PC-3 (cell line): ENCODE results near the gene STK39. TPM values are rescaled to one million over a fixed set of nuclear protein-coding genes. Genes with fewer than 3 reads are reported as not detected.
A peak's percentile ranks its signal among the peaks of the same experiment; 100 is the strongest.

Experiments used
- ATAC-seq: fragments of 200-7000 bp; cut with Tn5 transposase; 2 replicates; pipeline ENCODE4 v1.9.1; 2020; ENCODE audit warnings: mild to moderate bottlenecking, moderate library complexity
- Bru-seq: library from RNA; stranded (reverse); fragments of 400-500 nt; gene quantifications from one replicate; lab custom pipeline; 2021; lab: Mats Ljungman, UMichigan
- BruChase-seq, 2 experiments: library from RNA; stranded (reverse); fragments of 400-500 nt; gene quantifications; one replicate each; lab custom pipeline; 2021; lab: Mats Ljungman, UMichigan
- BruUV-seq: library from RNA; stranded (reverse); fragments of 400-500 nt; replicated peaks from 2 replicates; lab custom pipeline; 2021; lab: Mats Ljungman, UMichigan
- CTCF ChIA-PET: fragments of 300-600 bp; sonication (Branson Sonifier 250); formaldehyde crosslinking; loops from one replicate; lab custom pipeline; 2022; ENCODE audit warnings: antibody characterized with exemption; lab: Charles Lee
- POLR2A ChIA-PET: fragments of 300-600 bp; sonication (Branson Sonifier 250); formaldehyde crosslinking; loops from one replicate; lab custom pipeline; 2022; ENCODE audit warnings: antibody characterized with exemption; ENCODE audit not compliant: unreplicated experiment; lab: Charles Lee
- DNase-seq: peaks from one replicate; pipeline ENCODE4 v3.0.0-alpha.2; 2015
- H2AFZ ChIP-seq: fragments of 300-600 bp; sonication (generic); 2 replicates; pipeline ENCODE4 v1.6.0; 2016; ENCODE audit warnings: antibody characterized with exemption, low read length
- H3F3A ChIP-seq: fragments of 300-600 bp; sonication (generic); one replicate; pipeline ENCODE4 v1.6.0; 2017; ENCODE audit warnings: antibody characterized with exemption, low read length, control low read depth, mild to moderate bottlenecking; ENCODE audit not compliant: unreplicated experiment
- H3K27ac ChIP-seq: fragments of 300-600 bp; sonication (generic); 2 replicates; pipeline ENCODE4 v1.5.1; 2016; ENCODE audit warnings: mild to moderate bottlenecking, low read length
- H3K27me3 ChIP-seq: fragments of 300-600 bp; sonication (generic); 2 replicates; pipeline ENCODE4 v1.6.1; 2016; ENCODE audit warnings: low read length, mixed read lengths
- H3K36me3 ChIP-seq: fragments of 300-600 bp; sonication (generic); 2 replicates; pipeline ENCODE4 v1.6.1; 2016; ENCODE audit warnings: low read depth, mixed run types, low read length, mixed read lengths
- H3K4me1 ChIP-seq: fragments of 300-600 bp; sonication (generic); 2 replicates; pipeline ENCODE4 v1.5.1; 2016; ENCODE audit warnings: low read length; ENCODE audit not compliant: insufficient read depth
- H3K4me2 ChIP-seq: fragments of 300-600 bp; sonication (generic); 2 replicates; pipeline ENCODE4 v1.6.0; 2016; ENCODE audit warnings: low read length
- H3K4me3 ChIP-seq: fragments of 300-600 bp; sonication (generic); 2 replicates; pipeline ENCODE4 v1.5.1; 2016; ENCODE audit warnings: mild to moderate bottlenecking, low read length, mixed read lengths
- H3K79me2 ChIP-seq: fragments of 300-600 bp; sonication (generic); 2 replicates; pipeline ENCODE4 v1.6.1; 2017; ENCODE audit warnings: low read length, mixed read lengths
- H3K9ac ChIP-seq: fragments of 300-600 bp; sonication (generic); 2 replicates; pipeline ENCODE4 v1.6.0; 2016; ENCODE audit warnings: mild to moderate bottlenecking, low read length
- H3K9me2 ChIP-seq: fragments of 300-600 bp; sonication (generic); replicated peaks from 2 replicates; pipeline ENCODE4 v1.6.1; 2016; ENCODE audit warnings: mixed run types, low read length, mixed read lengths
- H3K9me3 ChIP-seq: fragments of 300-600 bp; sonication (generic); 2 replicates; pipeline ENCODE4 v1.6.1; 2016; ENCODE audit warnings: low read length, mixed read lengths
- H4K20me1 ChIP-seq: fragments of 300-600 bp; sonication (generic); 2 replicates; pipeline ENCODE4 v1.6.1; 2016; ENCODE audit warnings: low read length, mixed read lengths
- EZH2 ChIP-seq: fragments of 300-600 bp; sonication (generic); IDR thresholded peaks from one replicate; pipeline ENCODE4 v1.6.1; 2017; ENCODE audit warnings: antibody characterized with exemption, mild to moderate bottlenecking, low read length; ENCODE audit not compliant: unreplicated experiment
- EZH2phosphoT487 ChIP-seq: fragments of 300-600 bp; sonication (generic); IDR thresholded peaks from 2 replicates; pipeline ENCODE4 v1.6.1; 2018; ENCODE audit warnings: mild to moderate bottlenecking, antibody characterized with exemption, low read length, borderline replicate concordance
- intact Hi-C: fragments of 100-400 bp; cut with micrococcal nuclease; formaldehyde crosslinking; loops from 2 replicates; pipeline ENCODE4 v1.9.0; 2023
- long read RNA-seq: library from polyadenylated mRNA; unstranded; transcript quantifications from one replicate; pipeline ENCODE4 v2.0.0, GENCODE V29; 2021; ENCODE audit not compliant: unreplicated experiment
- total RNA-seq: library from RNA; depleted of rRNA; stranded (reverse); fragments of >200 nt; gene quantifications from 2 replicates; pipeline ENCODE4 v1.2.3, GENCODE V29; 2014; rRNA removed
- TF ChIP-seq, protein P1 (sequence below): fragments of 300-600 bp; sonication (generic); conservative IDR thresholded peaks from 2 replicates; pipeline ENCODE4 v1.5.1; 2017; ENCODE audit warnings: antibody characterized with exemption, low read depth, mild to moderate bottlenecking, low read length

STK39 gene
- 17.9 and 20.8 TPM in 2 replicates for total RNA-seq
- Bru-seq, nascent RNA: percentile 94 among the genes with signal in this experiment
- BruChase-seq, experiment 1, labeled RNA remaining after a 6-hour chase: percentile 79 among the genes with signal in this experiment
- BruChase-seq, experiment 2, labeled RNA remaining after a 2-hour chase: percentile 89 among the genes with signal in this experiment
- long read RNA-seq, transcript STK39-201 (18 exons, 3,820 nt): major isoform, 157 of 208 reads
- long read RNA-seq, partial matches to known transcripts: 11 of 208 reads
- long read RNA-seq, other reads (novel, unspliced or antisense): 40 of 208 reads

DNA sequence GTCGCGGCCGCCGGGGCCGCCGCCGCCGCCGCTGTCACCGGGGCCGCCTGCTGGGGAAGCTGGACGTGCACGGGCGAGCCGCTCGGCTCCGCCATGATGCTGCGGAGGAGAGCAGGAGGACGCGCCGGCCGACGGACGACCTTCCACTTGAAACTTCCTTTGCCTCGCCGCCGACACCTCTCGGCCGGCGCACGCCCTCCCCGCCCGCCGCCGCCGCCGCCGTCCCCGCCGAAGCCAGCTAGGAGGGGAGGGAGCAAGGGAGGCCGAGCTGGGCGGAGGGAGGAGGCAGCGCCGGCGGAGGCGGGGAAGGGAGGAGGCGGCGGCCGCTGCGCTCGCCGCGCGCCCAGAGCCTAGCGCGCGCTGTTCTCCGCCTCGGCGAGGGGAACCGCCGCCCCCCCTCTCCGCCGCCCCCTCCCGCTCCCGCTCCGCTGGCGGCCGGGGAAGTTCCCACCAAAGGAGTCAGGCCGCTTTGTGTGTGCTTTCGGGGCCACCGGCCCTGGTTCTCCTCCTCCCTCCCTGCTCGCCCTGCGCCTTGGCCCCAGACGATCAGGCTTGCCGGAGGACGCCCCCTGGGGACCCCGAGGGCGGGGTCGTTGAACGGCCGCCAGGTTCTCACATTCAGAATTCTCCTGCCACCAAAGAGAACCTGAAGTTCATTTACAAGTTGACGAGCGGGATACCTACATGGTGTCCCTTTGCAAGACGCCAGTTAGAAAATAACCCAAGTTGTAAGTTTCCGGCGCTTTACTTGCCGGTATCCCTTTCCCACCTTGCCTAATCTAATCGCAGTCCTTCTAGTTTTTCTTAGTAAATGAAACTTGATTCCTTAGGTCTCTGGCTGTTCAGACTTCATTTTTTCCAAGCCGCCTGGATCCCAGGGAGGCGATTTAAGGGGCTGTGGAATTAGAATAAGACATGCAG, at the start of gene STK39:
STK39 (minus strand) TSS at position 255 of the 921 bp plus-strand sequence; CDS start at position 95, 160 bp downstream.
- no peaks in the 10 kb centered on the region for H3K27me3 ChIP-seq
- 0 out of 2 replicates have a peak, but pooled peaks cover 8% of the 10 kb centered on the region for H4K20me1 ChIP-seq
- peaks cover 42% of the 10 kb centered on the region for H3K79me2 ChIP-seq
- DNase-seq: peak; percentile 80
- intact Hi-C loops: loop anchor here (5.0 kb wide), 3 partner anchors 55 to 110 kb away; no protein-coding TSS in a partner anchor
- peak within 1 kb of the TSS; percentile 73 for H3K27ac ChIP-seq
- peak within 1 kb of the TSS; percentile 99 for H2AFZ ChIP-seq
- H3K36me3 ChIP-seq: no peaks in the 10 kb centered on the region
- BruUV-seq: TSS peak; percentile 65
- CTCF ChIA-PET: interaction anchor here (0.6 to 1.8 kb wide), 3 partner anchors 14 to 471 kb away, joined by 3 to 6 read pairs (median 3); no protein-coding TSS in a partner anchor
- H3K9me2 ChIP-seq: no peaks in the 10 kb centered on the region
- H3K4me2 ChIP-seq: peak within 1 kb of the TSS; percentile 95
- peak; percentile 76 for ATAC-seq
- POLR2A ChIA-PET: interaction anchor here (0.6 to 1.0 kb wide), 6 partner anchors 10 to 105 kb away, joined by 3 to 5 read pairs (median 3); no protein-coding TSS in a partner anchor
- TF ChIP-seq EZH2 (no peak), EZH2phosphoT487 (no peak)
- TF ChIP-seq, protein P1, sequence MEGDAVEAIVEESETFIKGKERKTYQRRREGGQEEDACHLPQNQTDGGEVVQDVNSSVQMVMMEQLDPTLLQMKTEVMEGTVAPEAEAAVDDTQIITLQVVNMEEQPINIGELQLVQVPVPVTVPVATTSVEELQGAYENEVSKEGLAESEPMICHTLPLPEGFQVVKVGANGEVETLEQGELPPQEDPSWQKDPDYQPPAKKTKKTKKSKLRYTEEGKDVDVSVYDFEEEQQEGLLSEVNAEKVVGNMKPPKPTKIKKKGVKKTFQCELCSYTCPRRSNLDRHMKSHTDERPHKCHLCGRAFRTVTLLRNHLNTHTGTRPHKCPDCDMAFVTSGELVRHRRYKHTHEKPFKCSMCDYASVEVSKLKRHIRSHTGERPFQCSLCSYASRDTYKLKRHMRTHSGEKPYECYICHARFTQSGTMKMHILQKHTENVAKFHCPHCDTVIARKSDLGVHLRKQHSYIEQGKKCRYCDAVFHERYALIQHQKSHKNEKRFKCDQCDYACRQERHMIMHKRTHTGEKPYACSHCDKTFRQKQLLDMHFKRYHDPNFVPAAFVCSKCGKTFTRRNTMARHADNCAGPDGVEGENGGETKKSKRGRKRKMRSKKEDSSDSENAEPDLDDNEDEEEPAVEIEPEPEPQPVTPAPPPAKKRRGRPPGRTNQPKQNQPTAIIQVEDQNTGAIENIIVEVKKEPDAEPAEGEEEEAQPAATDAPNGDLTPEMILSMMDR: peak; percentile 37
- H3K4me1 ChIP-seq: peaks cover 36% of the 10 kb centered on the region
- peak within 1 kb of the TSS; percentile 86 for H3K9ac ChIP-seq
- peak within 1 kb of the TSS; percentile 98 for H3K4me3 ChIP-seq
- H3F3A ChIP-seq: no peaks in the 10 kb centered on the region
- peaks cover 4% of the 10 kb centered on the region; the same call in 1 of the 2 replicates for H3K9me3 ChIP-seq

DNA sequence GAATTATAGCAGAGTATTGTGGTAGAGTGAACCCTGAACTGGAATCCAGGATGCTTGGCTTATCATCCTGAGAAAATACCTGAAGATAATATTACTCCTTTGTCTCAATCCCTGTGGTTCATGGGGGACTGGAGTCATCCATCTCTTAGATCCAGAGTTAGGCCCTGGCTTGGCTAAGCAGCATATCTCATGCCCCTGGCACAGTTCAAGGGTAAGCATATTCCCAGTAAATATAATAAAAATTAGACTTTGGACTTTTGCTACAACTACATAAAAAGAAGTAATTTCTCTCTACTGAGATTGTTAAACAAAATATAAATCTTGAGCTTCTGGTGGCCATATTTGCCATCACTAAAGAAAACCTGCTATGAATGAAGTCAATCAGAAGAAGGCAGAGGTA, 47.7 kb upstream of the STK39 start:
- intact Hi-C loops: no loop called here
- Histone ChIP-seq H3K9me2 (peaks cover 3% of the 10 kb centered on the region; the same call in 1 of the 2 replicates), H3F3A (no peaks in the 10 kb centered on the region), H4K20me1 (no peaks in the 10 kb centered on the region), H3K4me1 (no peaks in the 10 kb centered on the region), H3K79me2 (no peaks in the 10 kb centered on the region), H3K27me3 (no peaks in the 10 kb centered on the region), H3K36me3 (no peaks in the 10 kb centered on the region), H3K27ac (no peak overlapping the region), H3K9me3 (no peaks in the 10 kb centered on the region), H3K9ac (no peak overlapping the region), H3K4me3 (no peak overlapping the region), H3K4me2 (no peak overlapping the region), H2AFZ (no peak overlapping the region)
- ATAC-seq: no peak
- POLR2A ChIA-PET: no interaction called here
- no peak for TF ChIP-seq EZH2phosphoT487
- no peak for TF ChIP-seq EZH2
- TF ChIP-seq, protein P1: no peak
- CTCF ChIA-PET: no interaction called here
- DNase-seq: no peak
- BruUV-seq: no TSS peak
